Lung (tissue), 12 donors: ENCODE data around the gene HAS3. TPM values are rescaled to one million over a fixed set of nuclear protein-coding genes. Genes with fewer than 3 reads are reported as not detected.

ENCODE experiments used
- ATAC-seq: fragments of 200-7000 bp; cut with Tn5 transposase; one replicate; pipeline ENCODE4 v1.9.1; 2020; ENCODE audit warnings: moderate number of reproducible peaks; ENCODE audit not compliant: insufficient read depth, low FRiP score
- DNase-seq, 3 donors: peaks; one replicate each; pipeline ENCODE4 v3.0.0-alpha.2; 2013 to 2017
- H3K27ac ChIP-seq, 2 donors: one replicate each; pipeline ENCODE4 v1.5.1; 2013; ENCODE audit warnings: mild to moderate bottlenecking in 2 of 2, moderate library complexity in 2 of 2, control low read depth in 1 of 2, inconsistent platforms in 1 of 2, low read depth in 1 of 2, low read length in 1 of 2
- H3K27me3 ChIP-seq, 3 donors: one replicate each; pipeline ENCODE4 v1.5.1; 2013; ENCODE audit warnings: low read length in 2 of 3; ENCODE audit not compliant: control insufficient read depth in 3 of 3, insufficient read depth in 3 of 3
- H3K36me3 ChIP-seq, 4 donors: one replicate each; pipeline ENCODE4 v1.5.1; 2013; ENCODE audit warnings: low read length in 4 of 4, mild to moderate bottlenecking in 1 of 4, moderate library complexity in 1 of 4; ENCODE audit not compliant: control insufficient read depth in 4 of 4, insufficient read depth in 4 of 4
- H3K4me1 ChIP-seq, 5 donors: one replicate each; pipeline ENCODE4 v1.5.1; 2013; ENCODE audit warnings: low read length in 5 of 5, mild to moderate bottlenecking in 2 of 5, moderate library complexity in 1 of 5; ENCODE audit not compliant: control insufficient read depth in 5 of 5, insufficient read depth in 5 of 5
- H3K4me3 ChIP-seq: one replicate; pipeline ENCODE4 v1.5.1; 2013; ENCODE audit warnings: mild to moderate bottlenecking, control low read depth, moderate library complexity
- H3K9ac ChIP-seq, 2 donors: one replicate each; pipeline ENCODE4 v1.5.1; 2013; ENCODE audit warnings: low read length in 2 of 2, control low read depth in 1 of 2; ENCODE audit not compliant: insufficient read depth in 1 of 2
- H3K9me3 ChIP-seq, 4 donors: one replicate each; pipeline ENCODE4 v1.5.1; 2013; ENCODE audit warnings: low read length in 3 of 4, mild to moderate bottlenecking in 1 of 4, moderate library complexity in 1 of 4; ENCODE audit not compliant: control insufficient read depth in 4 of 4, insufficient read depth in 3 of 4
- CTCF ChIP-seq: IDR thresholded peaks from 2 replicates; pipeline ENCODE4 v1.5.1; 2012; ENCODE audit warnings: mild to moderate bottlenecking; ENCODE audit errors: control extremely low read depth, extremely low read depth
- WGBS, 2 donors: extraction: QIAGEN DNeasy Blood & Tissue Kit; methylation state at CpG; one replicate each; pipeline ENCODE4 v1.1.7; 2013; 5-methylcytosine and 5-hydroxymethylcytosine counted together
- polyA plus RNA-seq, 2 donors: library from polyadenylated mRNA; stranded (reverse); fragments of 200-250 nt; gene quantifications; one replicate each; pipeline ENCODE4 v1.2.1, GENCODE V29; 2013
- total RNA-seq, 2 donors: library from RNA; depleted of rRNA in 1 of 2; stranded (reverse); fragments of >200 nt in 1 of 2; gene quantifications; one replicate each; pipeline ENCODE4 v1.2.1, GENCODE V29; 2014 to 2021
- donor health status: control.
- donor health status: control.
- donor health status: Bipolar disorder and iron deficiency.
- donor health status: healthy.
- donor health status: DM: yes; HTN: yes; CAD: no.

HAS3 gene
- total and polyA plus RNA-seq, 4 donors = 5.1 to 37.5 (median 19.0) TPM

GRCh38 chr16:69083306-69083941 is 22.0 kb upstream of the HAS3 start:
- TF ChIP-seq CTCF = no peak

GRCh38 chr16:69084289-69084688 is 21.2 kb upstream of the HAS3 start:
- Histone ChIP-seq H3K27me3 (no peaks in the 10 kb centered on the region), H3K27ac (no peak overlapping the region), H3K9ac (no peak overlapping the region), H3K4me1 (peaks cover 0 to 14% (median 3%) of the 10 kb centered on the region in 5 donors), H3K9me3 (peaks cover 0 to 2% (median 0%) of the 10 kb centered on the region in 4 donors), H3K4me3 (no peak overlapping the region), H3K36me3 (peaks cover 0 to 7% (median 0%) of the 10 kb centered on the region in 4 donors)
- TF ChIP-seq CTCF = no peak
- WGBS, 2 donors = 49 to 75% methylated on average over 2 of the region's 2 CpGs
- DNase-seq = peak in 2 of 3 donors; percentile 65 to 79
- ATAC-seq = no peak

More at GRCh38 chr16:69083306-69083941, 22.0 kb upstream of the HAS3 start:
- ATAC-seq = no peak
- Histone ChIP-seq H3K4me3 (no peak overlapping the region), H3K4me1 (peaks cover 0 to 9% (median 3%) of the 10 kb centered on the region in 5 donors), H3K27ac (no peak overlapping the region), H3K27me3 (no peaks in the 10 kb centered on the region), H3K9me3 (peaks cover 0 to 2% (median 0%) of the 10 kb centered on the region in 4 donors), H3K36me3 (peaks cover 0 to 7% (median 0%) of the 10 kb centered on the region in 4 donors), H3K9ac (no peak overlapping the region)
- no peak for DNase-seq
- 89 to 92% methylated on average over 16 of the region's 16 CpGs for WGBS, 2 donors

- H3K27ac ChIP-seq = no peak overlapping the region
- no peaks in the 10 kb centered on the region for H3K27me3 ChIP-seq
- peaks cover 0 to 5% (median 0%) of the 10 kb centered on the region in 4 donors for H3K36me3 ChIP-seq
- peaks cover 0 to 2% (median 0%) of the 10 kb centered on the region in 4 donors for H3K9me3 ChIP-seq
- no peak overlapping the region for H3K4me3 ChIP-seq
- no peak for TF ChIP-seq CTCF
- H3K4me1 ChIP-seq = peaks cover 0 to 22% (median 8%) of the 10 kb centered on the region in 5 donors
- no peak for DNase-seq
- ATAC-seq = no peak
- WGBS, 2 donors = 62 to 67% methylated on average over 5 of the region's 5 CpGs
- no peak overlapping the region for H3K9ac ChIP-seq
Observed at GRCh38 chr16:69085032-69085695, 20.3 kb upstream of the HAS3 start.
